Stimulated activated CD8-positive, alpha-beta memory T cell treated with anti-CD3 and anti-CD28 coated beads, Interleukin-15, amount 100 ng/mL, for 1 hour (primary cell): ENCODE measurements around the gene APAF1.
"Not testable (repeated sequence)": the region's sequence is repeated elsewhere in the genome, so short reads cannot be mapped to it uniquely, and the experiment has no call there.

Experiments
- DNase-seq: peaks from one replicate; pipeline ENCODE4 v3.0.0-alpha.2; 2020; ENCODE audit warnings: low read depth

APAF1 gene

DNA sequence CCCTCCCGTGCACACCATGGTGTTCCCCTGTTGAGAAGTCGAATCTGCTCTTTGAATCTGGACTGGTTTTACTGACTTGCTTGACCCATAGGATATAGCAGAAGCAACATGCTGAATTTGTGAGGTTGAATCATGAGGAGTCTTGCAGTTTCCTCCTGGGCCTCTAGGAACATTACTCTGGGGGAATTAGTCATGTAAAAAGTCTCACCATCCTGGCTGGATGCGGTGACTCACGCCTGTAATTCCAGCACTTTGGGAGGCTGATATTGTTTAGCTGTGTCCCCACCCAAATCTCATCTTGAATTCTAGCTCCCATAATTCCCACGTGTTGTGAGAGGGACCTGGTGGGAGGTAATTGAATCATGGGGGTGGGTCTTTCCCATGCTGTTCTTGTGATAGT is 110.8 kb downstream of the APAF1 start:
- not testable (repeated sequence) for DNase-seq

DNA sequence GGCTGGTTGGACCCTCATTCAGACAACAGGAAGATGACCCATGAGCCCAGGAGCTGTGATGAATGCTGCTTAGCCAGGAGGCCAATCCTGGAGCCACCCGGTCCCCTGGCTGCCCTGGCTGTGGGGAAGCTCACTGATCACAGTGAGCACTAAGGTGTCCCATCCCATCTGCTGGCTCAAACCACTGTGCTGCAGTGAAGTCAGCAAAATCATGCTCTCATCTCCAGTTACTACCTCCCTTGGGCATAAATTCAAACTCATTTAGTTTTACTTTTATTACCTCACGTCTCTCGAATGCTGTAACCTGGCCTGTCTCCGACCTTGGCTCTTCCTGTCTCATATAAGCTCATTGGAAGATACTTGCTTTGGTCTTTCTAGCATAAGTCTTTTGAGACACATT is 112.4 kb downstream of the APAF1 start:
- no peak for DNase-seq

DNA sequence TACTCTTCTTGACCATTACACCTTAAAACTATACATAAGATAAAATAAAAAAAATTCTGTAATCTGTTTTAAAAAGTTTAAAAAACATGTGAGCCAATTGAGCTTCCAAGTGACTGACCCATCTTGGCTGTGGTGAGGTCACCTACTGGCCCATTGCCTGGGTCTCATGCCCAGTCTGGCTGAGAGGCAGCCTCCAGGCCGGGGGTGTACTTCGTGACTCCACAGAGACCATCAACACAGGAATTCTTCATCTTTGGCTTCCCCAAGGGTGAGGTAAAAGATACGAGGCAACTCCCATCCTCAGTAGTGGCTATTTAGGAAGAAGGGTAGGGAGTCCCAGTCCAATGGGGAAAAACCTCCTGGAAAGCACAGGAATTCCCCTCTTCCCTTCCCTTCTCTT is 113.2 kb downstream of the APAF1 start:
- no peak for DNase-seq

DNA sequence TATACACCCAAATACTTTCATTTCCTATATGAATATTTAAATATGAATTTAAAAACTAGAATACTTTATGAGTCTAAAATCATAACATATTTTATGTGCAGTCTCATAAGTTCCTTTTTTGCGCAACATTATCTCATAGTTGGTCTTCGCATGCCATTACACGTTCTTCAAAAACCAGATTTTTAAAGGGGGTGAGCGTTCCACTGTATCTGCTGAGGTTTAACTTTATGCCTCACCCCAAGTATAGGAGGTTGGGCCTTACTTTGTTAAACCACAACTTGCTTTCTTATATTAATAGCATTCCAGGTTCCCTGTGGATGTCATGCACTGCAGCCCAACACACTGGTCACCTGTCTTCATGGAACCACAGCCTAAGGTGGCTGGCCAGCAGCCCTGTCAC is 118.6 kb downstream of the APAF1 start:
- no peak for DNase-seq

DNA sequence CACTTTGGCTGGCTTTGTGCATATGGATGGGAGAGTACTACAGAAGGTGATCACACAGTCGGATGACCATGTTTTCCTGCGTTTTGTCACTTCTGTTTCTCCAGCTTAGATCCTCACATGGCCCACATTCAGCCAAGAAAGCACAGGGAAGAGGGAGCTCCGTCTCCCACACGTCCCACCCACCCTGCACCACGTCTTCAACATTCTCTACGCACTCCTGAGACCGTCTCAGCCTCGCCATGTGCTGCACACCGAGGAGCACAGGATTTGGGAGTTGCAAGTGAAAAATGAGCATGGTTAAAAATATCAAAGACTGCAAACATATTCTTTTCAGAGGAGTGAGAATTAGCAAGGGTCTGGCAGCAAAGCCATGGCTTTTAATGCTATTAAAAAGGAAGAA is 122.2 kb downstream of the APAF1 start:
- no peak for DNase-seq

DNA sequence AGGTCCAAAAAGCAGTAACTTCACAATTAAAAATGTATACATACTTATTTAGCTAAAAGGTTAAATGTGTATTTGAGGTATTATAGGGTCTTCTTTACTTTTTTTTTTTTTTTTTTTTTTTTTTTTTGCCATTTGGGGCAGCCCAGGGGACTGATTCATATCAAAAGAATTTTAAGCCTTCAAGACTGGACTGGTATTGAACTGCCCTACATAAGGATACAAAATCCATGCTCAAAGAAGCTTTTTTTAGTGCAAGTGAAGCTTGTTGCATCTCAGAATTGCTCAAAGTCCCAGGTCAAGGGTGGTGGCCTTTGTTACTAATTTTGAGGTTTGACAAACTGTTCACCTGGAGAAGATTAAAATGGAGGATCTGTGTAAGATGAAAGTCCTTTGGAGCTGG is 124.0 kb downstream of the APAF1 start:
- no peak for DNase-seq

DNA sequence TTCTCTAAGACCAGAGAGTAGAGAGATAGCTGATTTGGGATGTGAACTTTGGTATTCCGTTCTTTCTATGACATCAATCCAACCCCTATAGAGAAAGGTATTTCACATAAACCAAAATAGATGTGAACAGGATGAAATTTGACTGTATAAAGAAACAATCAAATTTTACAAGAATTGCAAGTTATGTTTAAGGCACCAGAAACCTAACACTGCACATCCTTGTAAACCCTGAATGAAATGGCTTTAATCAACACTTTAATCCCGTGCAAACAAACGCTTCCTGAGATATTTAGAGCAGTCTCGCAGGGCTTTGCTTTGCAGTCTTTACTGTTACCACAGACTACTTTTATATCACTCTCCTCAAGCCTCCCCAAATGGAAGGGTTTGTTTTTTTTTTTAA is 125.1 kb downstream of the APAF1 start:
- DNase-seq: no peak

DNA sequence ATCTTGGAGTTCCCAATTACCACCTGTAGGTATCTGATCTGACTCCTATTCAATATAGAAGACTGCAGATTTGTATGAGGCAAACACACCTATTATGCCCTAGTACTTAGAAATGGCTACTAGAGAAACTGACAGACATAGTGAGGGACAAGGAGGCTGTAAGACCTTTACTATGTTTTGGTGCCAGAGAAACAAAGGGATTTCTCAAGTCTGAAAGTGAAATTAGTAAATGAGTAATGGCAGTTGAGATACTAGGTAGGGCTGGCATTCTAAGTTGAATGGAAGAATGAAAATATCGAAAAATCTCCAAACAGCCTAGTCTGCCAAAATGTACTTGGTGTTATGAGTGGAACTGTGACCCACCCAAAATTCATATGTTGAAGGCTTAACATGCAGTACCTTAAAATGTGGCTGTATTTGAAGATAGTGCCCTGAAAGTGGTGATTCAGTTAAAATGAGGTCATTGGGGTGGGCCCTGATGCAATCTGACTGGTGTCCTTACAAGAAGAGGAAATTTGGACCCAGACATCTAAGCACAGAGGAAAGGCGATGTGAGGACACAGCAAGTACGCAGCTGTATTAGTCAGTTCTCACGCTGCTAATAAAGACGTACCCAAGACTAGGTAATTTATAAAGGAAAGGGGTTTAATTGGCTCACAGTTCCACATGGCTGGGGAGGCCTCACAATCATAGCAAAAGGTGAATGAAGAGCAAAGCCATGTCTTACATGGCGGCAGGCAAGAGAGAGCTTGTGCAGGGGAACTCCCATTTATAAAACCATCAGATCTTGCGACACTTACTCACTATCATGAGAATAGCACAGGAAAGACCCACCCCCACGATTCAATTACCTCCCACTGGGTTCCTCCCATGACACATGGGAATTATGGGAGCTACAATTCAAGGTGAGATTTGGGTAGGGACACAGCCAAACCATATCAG is 127.0 kb downstream of the APAF1 start:
- DNase-seq: no peak

DNA sequence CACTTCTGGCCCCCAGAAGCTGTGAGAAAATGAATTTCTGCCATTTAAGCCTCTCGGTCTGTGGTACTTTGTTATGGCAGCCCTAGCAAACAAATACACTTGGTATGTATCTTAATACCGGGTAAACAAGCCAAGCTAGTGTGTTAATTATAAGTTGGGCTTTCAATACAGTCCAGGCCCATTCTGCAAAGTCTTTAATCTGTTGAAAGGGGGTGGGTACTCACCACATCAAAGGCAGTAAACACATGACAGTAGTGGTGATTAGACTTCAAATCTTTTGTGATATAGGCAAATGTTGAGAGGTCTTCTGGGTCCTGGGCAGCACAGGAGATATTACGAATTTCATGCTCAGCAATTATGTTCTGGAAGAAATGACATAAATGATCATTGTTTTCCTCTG is 127.7 kb downstream of the APAF1 start:
- no peak for DNase-seq

DNA sequence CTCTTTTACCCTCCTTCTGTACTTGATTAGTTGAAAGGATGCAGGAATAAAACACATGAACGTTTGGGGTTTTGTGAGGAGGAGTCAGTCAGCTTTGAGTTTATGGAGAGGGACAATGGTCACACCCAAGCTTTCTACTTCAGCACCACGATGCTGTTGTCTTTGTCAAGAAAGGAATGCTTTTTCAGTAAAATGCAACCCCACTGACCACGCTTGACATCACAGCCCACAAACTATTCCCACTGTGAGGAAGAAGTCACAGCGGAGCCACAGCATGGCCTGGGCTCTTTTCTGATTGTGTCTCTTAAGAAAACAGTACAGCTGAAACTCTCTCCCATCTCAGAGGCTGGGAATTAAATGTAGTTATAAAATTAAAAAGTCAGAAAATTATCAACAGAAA is 135.2 kb downstream of the APAF1 start:
- no peak for DNase-seq

DNA sequence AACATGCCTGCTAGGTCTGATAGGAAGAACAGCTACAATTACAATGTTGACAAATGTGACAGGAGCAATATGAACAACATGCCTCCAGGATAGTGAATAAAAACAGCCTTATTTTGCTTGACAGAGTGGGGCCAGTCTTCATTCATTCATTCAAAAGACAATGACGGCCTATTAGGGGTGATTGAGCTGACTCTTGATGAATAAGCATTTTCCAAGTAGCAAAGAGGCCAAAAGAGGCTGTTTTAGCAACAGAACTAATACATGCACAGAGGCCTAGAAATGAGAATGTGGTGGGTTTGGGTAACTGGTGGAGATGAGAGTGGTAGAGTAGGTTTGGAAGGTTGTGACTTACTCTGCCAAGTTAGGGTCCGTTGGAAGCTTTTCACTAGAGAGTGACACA is 138.3 kb downstream of the APAF1 start:
- no peak for DNase-seq
